GM21786 (cell line): ENCODE data around the gene PIP5K1C.

Source experiments
- ATAC-seq: cut with Tn5 transposase; IDR thresholded peaks from one replicate; pipeline ENCODE4 v1.9.1; 2021; ENCODE audit not compliant: unreplicated experiment

The PIP5K1C gene

GRCh38 chr19:3721887-3722442 is 21.7 kb upstream of the PIP5K1C start:
- no peak for ATAC-seq

- ATAC-seq: no peak
Measured at GRCh38 chr19:3721131-3721886, 21.0 kb upstream of the PIP5K1C start.

GRCh38 chr19:3720349-3720917 is 20.2 kb upstream of the PIP5K1C start:
- no peak for ATAC-seq

GRCh38 chr19:3719868-3720267 is 19.6 kb upstream of the PIP5K1C start:
- ATAC-seq: no peak

GRCh38 chr19:3716147-3716668 is 15.9 kb upstream of the PIP5K1C start:
- no peak for ATAC-seq

- ATAC-seq: no peak
Measured at GRCh38 chr19:3712663-3713611, 12.7 kb upstream of the PIP5K1C start.

GRCh38 chr19:3710265-3710812 is 10.1 kb upstream of the PIP5K1C start:
- ATAC-seq: no peak

- no peak for ATAC-seq
Measured at GRCh38 chr19:3708207-3708931, 8.1 kb upstream of the PIP5K1C start, which contains the start of gene TJP3. Gene TJP3, plus strand, starts transcription at chr19:3708384. Its CDS starts 20,049 bp downstream, at chr19:3728433.

- no peak for ATAC-seq
Measured at GRCh38 chr19:3707868-3708206, 7.6 kb upstream of the PIP5K1C start.

GRCh38 chr19:3701200-3701599 is 932 bp upstream of the PIP5K1C start:
- no peak for ATAC-seq

GRCh38 chr19:3699741-3700241 is 477 bp downstream of the PIP5K1C start:
- ATAC-seq: no peak

GRCh38 chr19:3698974-3699740 is 1.1 kb downstream of the PIP5K1C start:
- ATAC-seq: no peak

- no peak for ATAC-seq
Measured at GRCh38 chr19:3698386-3698950, 1.8 kb downstream of the PIP5K1C start.

GRCh38 chr19:3697671-3698385 is 2.4 kb downstream of the PIP5K1C start:
- ATAC-seq: no peak

GRCh38 chr19:3697094-3697493 is 3.2 kb downstream of the PIP5K1C start:
- no peak for ATAC-seq

- no peak for ATAC-seq
Measured at GRCh38 chr19:3696660-3696995, 3.6 kb downstream of the PIP5K1C start.

GRCh38 chr19:3695986-3696659 is 4.1 kb downstream of the PIP5K1C start:
- ATAC-seq: no peak
